Sigmoid colon (tissue), 7 donors: ENCODE measurements around the gene SENP3. TPM values are rescaled to one million over a fixed set of nuclear protein-coding genes. Genes with fewer than 3 reads are reported as not detected.
A peak's percentile ranks its signal among the peaks of the same experiment; 100 is the strongest.

Source experiments
- DNase-seq: peaks from one replicate; pipeline ENCODE4 v3.0.0-alpha.2; 2019
- H3K27ac ChIP-seq, 4 donors: fragments of 200-600 bp; sonication (generic); one replicate each; pipeline ENCODE4 v1.5.1; 2016 to 2019; ENCODE audit warnings: mild to moderate bottlenecking in 1 of 4
- H3K27me3 ChIP-seq, 3 donors: fragments of 200-600 bp; sonication (generic); one replicate each; pipeline ENCODE4 v1.5.1; 2019; ENCODE audit warnings: mild to moderate bottlenecking in 1 of 3
- H3K36me3 ChIP-seq, 4 donors: fragments of 200-600 bp; sonication (generic); one replicate each; pipeline ENCODE4 v1.5.1; 2016 to 2019
- H3K4me1 ChIP-seq, 4 donors: fragments of 200-600 bp; sonication (generic); one replicate each; pipeline ENCODE4 v1.5.1; 2017 to 2019
- H3K4me3 ChIP-seq, 4 donors: fragments of 200-600 bp; sonication (generic); one replicate each; pipeline ENCODE4 v1.5.1; 2017 to 2019; ENCODE audit warnings: mild to moderate bottlenecking in 2 of 4, moderate library complexity in 1 of 4
- H3K9me3 ChIP-seq, 4 donors: fragments of 200-600 bp in 3 of 4; sonication (generic) in 3 of 4; one replicate each; pipeline versions ENCODE4 v1.5.1 to v1.6.1; 2013 to 2019
- CTCF ChIP-seq, 4 experiments: fragments of 450-650 bp in 3 of 4; fragments of 200-600 bp in 1 of 4; IDR thresholded peaks; one replicate each; pipeline ENCODE4 v1.5.1; 2016 to 2019; ENCODE audit warnings: antibody characterized with exemption in 4 of 4, mild to moderate bottlenecking in 3 of 4, moderate library complexity in 2 of 4
- EP300 ChIP-seq, 4 donors: sonication (generic); formaldehyde crosslinking; IDR thresholded peaks; one replicate each; pipeline ENCODE4 v1.6.1; 2017; ENCODE audit warnings: antibody characterized with exemption in 4 of 4
- POLR2A ChIP-seq, 2 donors: fragments of 450-650 bp; IDR thresholded peaks; one replicate each; pipeline ENCODE4 v1.6.1; 2016; ENCODE audit warnings: antibody characterized with exemption in 2 of 2, mild to moderate bottlenecking in 2 of 2, moderate library complexity in 2 of 2
- POLR2AphosphoS5 ChIP-seq, 4 donors: sonication (generic); formaldehyde crosslinking; IDR thresholded peaks; one replicate each; pipeline ENCODE4 v1.6.1; 2017; ENCODE audit warnings: antibody characterized with exemption in 4 of 4
- WGBS, 2 donors: extraction: QIAGEN DNeasy Blood & Tissue Kit; methylation state at CpG; one replicate each; pipeline ENCODE4 v1.1.7; 2013; 5-methylcytosine and 5-hydroxymethylcytosine counted together
- intact Hi-C: fragments of 100-400 bp; cut with DNase I; formaldehyde crosslinking; loops from one replicate; pipeline ENCODE4 v1.15.1; 2023
- polyA plus RNA-seq, 3 donors: library from polyadenylated mRNA; stranded (reverse); fragments of 200-250 nt; gene quantifications; one replicate each; pipeline ENCODE4 v1.2.3, GENCODE V29; 2013
- total RNA-seq, 4 donors: library from RNA; depleted of rRNA; stranded (reverse); fragments of >200 nt; gene quantifications; one replicate each; pipeline ENCODE4 v1.1.0, GENCODE V29; 2016
- donor health status: healthy with polysubstance abuse.
- donor health status: Bipolar disorder and iron deficiency.
- donor health status: healthy.

The SENP3 gene
- total and polyA plus RNA-seq, 7 donors: 28.2 to 91.1 (median 73.5) TPM

DNA sequence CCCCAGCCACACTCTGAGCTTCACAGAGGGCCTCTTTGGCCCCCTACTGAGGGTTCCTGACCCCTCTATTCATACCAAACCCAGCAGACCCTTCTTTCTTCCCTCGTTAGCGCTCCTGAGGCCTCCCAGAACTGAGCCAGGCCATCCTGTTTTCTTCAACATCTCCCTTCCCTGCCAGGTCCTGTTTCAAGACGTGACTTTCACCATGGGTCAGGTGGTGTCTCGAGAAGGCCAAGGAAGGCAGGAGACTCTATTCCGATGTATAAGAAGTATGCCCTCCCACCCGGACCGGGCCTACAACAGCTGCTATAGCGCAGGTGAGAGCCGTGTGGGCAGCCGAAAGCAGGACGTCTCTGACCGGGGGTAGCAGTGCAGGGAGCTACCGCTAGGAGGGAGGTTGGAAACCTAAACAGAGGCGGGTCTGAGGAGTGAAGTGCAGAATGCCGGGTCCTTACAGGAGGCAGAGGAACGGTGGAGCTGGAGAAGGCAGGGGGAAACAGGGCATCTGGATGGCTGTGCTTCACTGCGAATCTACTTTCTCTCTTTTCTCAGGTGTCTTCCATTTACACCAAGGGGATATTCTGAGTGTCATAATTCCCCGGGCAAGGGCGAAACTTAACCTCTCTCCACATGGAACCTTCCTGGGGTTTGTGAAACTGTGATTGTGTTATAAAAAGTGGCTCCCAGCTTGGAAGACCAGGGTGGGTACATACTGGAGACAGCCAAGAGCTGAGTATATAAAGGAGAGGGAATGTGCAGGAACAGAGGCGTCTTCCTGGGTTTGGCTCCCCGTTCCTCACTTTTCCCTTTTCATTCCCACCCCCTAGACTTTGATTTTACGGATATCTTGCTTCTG is 1.3 kb upstream of the SENP3 start:
- H3K36me3 ChIP-seq: peaks cover 5 to 22% (median 20%) of the 10 kb centered on the region in 4 donors
- WGBS, 2 donors: 14 to 34% methylated on average over 22 of the region's 22 CpGs
- peak; percentile 86 for DNase-seq
- H3K4me1 ChIP-seq: peaks cover 0 to 70% (median 64%) of the 10 kb centered on the region in 4 donors
- H3K27ac ChIP-seq: peak overlapping the region; percentile 89 to 98 (median 97)
- H3K27me3 ChIP-seq: no peaks in the 10 kb centered on the region
- peak in 1 of 4 donors; percentile 5 for TF ChIP-seq POLR2AphosphoS5 (IDR thresholded peaks at IDR 0.05)
- TF ChIP-seq CTCF (IDR thresholded peaks at IDR 0.05): peak; percentile 43 to 86 (median 70)
- no peak for TF ChIP-seq EP300 (IDR thresholded peaks at IDR 0.05)
- intact Hi-C loops: loop anchor here (1.0 to 10.0 kb wide), 8 partner anchors 46 to 306 kb away; partner anchors contain the start of genes CTDNEP1, ELP5, FXR2 and NEURL4
- H3K4me3 ChIP-seq: peak overlapping the region in 3 of 4 donors; percentile 73 to 97 (median 94)
- no peaks in the 10 kb centered on the region for H3K9me3 ChIP-seq

GRCh38 chr17:7561028-7561575 is 617 bp upstream of the SENP3 start:
- intact Hi-C loops: loop anchor here (1.0 to 10.0 kb wide), 8 partner anchors 47 to 306 kb away; partner anchors contain the start of genes CTDNEP1, ELP5, FXR2 and NEURL4
- Histone ChIP-seq H3K9me3 (no peaks in the 10 kb centered on the region), H3K27ac (peak overlapping the region; percentile 89 to 98 (median 97)), H3K4me1 (peaks cover 0 to 70% (median 64%) of the 10 kb centered on the region in 4 donors), H3K27me3 (no peaks in the 10 kb centered on the region), H3K4me3 (peak overlapping the region; percentile 73 to 97 (median 86)), H3K36me3 (peaks cover 12 to 29% (median 27%) of the 10 kb centered on the region in 4 donors)
- 0 to 1% methylated on average over 32 of the region's 32 CpGs for WGBS, 2 donors
- peak; percentile 98 for DNase-seq
- TF ChIP-seq POLR2A (IDR thresholded peaks at IDR 0.05) (no peak), CTCF (IDR thresholded peaks at IDR 0.05) (peak; percentile 86 to 96 (median 89)), POLR2AphosphoS5 (IDR thresholded peaks at IDR 0.05) (peak in 3 of 4 donors; percentile 43 to 58 (median 56)), EP300 (IDR thresholded peaks at IDR 0.05) (no peak)

- peaks cover 0 to 66% (median 61%) of the 10 kb centered on the region in 4 donors for H3K4me1 ChIP-seq
- 1% methylated on average over 28 of the region's 28 CpGs for WGBS, 2 donors
- no peaks in the 10 kb centered on the region for H3K9me3 ChIP-seq
- no peaks in the 10 kb centered on the region for H3K27me3 ChIP-seq
- peak overlapping the region; percentile 73 to 97 (median 86) for H3K4me3 ChIP-seq
- intact Hi-C loops: loop anchor here (5.0 to 10.0 kb wide), 2 partner anchors 180 to 307 kb away; partner anchors contain the start of genes CTDNEP1, ELP5 and TNK1
- no peak for DNase-seq
- TF ChIP-seq POLR2A (IDR thresholded peaks at IDR 0.05) (no peak), CTCF (IDR thresholded peaks at IDR 0.05) (no peak), EP300 (IDR thresholded peaks at IDR 0.05) (no peak), POLR2AphosphoS5 (IDR thresholded peaks at IDR 0.05) (no peak)
- peaks cover 13 to 40% (median 35%) of the 10 kb centered on the region in 4 donors for H3K36me3 ChIP-seq
- H3K27ac ChIP-seq: peak overlapping the region; percentile 89 to 98 (median 97)
These were observed 488 bp downstream of the SENP3 start for GRCh38 chr17:7562208-7562605.

DNA sequence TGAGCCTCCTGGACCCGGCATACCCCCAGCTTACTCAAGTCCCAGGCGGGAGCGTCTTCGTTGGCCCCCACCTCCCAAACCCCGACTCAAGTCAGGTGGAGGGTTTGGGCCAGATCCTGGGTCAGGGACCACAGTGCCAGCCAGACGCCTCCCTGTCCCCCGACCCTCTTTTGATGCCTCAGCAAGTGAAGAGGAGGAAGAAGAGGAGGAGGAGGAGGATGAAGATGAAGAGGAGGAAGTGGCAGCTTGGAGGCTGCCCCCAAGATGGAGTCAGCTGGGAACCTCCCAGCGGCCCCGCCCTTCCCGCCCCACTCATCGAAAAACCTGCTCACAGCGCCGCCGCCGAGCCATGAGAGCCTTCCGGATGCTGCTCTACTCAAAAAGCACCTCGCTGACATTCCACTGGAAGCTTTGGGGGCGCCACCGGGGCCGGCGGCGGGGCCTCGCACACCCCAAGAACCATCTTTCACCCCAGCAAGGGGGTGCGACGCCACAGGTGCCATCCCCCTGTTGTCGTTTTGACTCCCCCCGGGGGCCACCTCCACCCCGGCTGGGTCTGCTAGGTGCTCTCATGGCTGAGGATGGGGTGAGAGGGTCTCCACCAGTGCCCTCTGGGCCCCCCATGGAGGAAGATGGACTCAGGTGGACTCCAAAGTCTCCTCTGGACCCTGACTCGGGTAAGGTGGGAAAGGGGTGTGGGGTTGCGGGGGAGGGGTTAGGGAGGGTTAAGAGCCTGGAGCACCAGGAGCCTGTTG is 1.6 kb downstream of the SENP3 start:
- Histone ChIP-seq H3K9me3 (no peaks in the 10 kb centered on the region), H3K36me3 (peaks cover 13 to 48% (median 41%) of the 10 kb centered on the region in 4 donors), H3K27me3 (no peaks in the 10 kb centered on the region), H3K4me1 (peaks cover 0 to 55% (median 50%) of the 10 kb centered on the region in 4 donors), H3K4me3 (peak overlapping the region in 1 of 4 donors; percentile 97), H3K27ac (no peak overlapping the region)
- WGBS, 2 donors: 88 to 91% methylated on average over 30 of the region's 30 CpGs
- no peak for TF ChIP-seq POLR2A (IDR thresholded peaks at IDR 0.05)
- TF ChIP-seq EP300 (IDR thresholded peaks at IDR 0.05): no peak
- TF ChIP-seq POLR2AphosphoS5 (IDR thresholded peaks at IDR 0.05): no peak
- TF ChIP-seq CTCF (IDR thresholded peaks at IDR 0.05): no peak
- intact Hi-C loops: loop anchor here (5.0 to 10.0 kb wide), 2 partner anchors 181 to 308 kb away; partner anchors contain the start of genes CTDNEP1, ELP5 and TNK1
- no peak for DNase-seq
